GM23338 (cell line): ENCODE measurements around the gene KRT33B. TPM values are rescaled to one million over a fixed set of nuclear protein-coding genes. Genes with fewer than 3 reads are reported as not detected.
A peak's percentile ranks its signal among the peaks of the same experiment; 100 is the strongest.

Experiments used
- ATAC-seq: fragments of 200-7000 bp; cut with Tn5 transposase; 3 replicates; pipeline ENCODE4 v1.9.1; 2020
- DNase-seq: peaks from one replicate; pipeline ENCODE4 v3.0.0-alpha.2; 2015; ENCODE audit warnings: low spot score
- H2AFZ ChIP-seq: fragments of 200-600 bp; sonication (generic); 2 replicates; pipeline ENCODE4 v1.8.0; 2016; ENCODE audit warnings: antibody characterized with exemption, mild to moderate bottlenecking, moderate library complexity
- H3F3A ChIP-seq: fragments of 200-600 bp; sonication (generic); replicated peaks from 2 replicates; pipeline ENCODE4 v1.8.0; 2017; ENCODE audit warnings: antibody characterized with exemption, mixed run types, low read depth
- H3K27ac ChIP-seq: fragments of 200-600 bp; sonication (generic); 2 replicates; pipeline ENCODE4 v1.6.1; 2016; ENCODE audit warnings: low read depth
- H3K27me3 ChIP-seq: fragments of 200-600 bp; sonication (generic); 2 replicates; pipeline ENCODE4 v1.8.0; 2016; ENCODE audit warnings: mild to moderate bottlenecking, mixed run types, moderate library complexity; ENCODE audit not compliant: insufficient read depth
- H3K36me3 ChIP-seq: fragments of 200-600 bp; sonication (generic); 2 replicates; pipeline ENCODE4 v1.8.0; 2016; ENCODE audit warnings: mild to moderate bottlenecking; ENCODE audit not compliant: insufficient read depth
- H3K4me1 ChIP-seq: fragments of 200-600 bp; sonication (generic); 2 replicates; pipeline ENCODE4 v1.8.0; 2016; ENCODE audit warnings: mild to moderate bottlenecking, moderate library complexity; ENCODE audit not compliant: insufficient read depth
- H3K4me2 ChIP-seq: fragments of 200-600 bp; sonication (generic); 2 replicates; pipeline ENCODE4 v1.7.1; 2017; ENCODE audit warnings: mixed run types
- H3K4me3 ChIP-seq: fragments of 200-600 bp; sonication (generic); 2 replicates; pipeline ENCODE4 v1.6.1; 2016; ENCODE audit warnings: mixed run types
- H3K79me2 ChIP-seq: fragments of 200-600 bp; sonication (generic); replicated peaks from 2 replicates; pipeline ENCODE4 v1.8.0; 2017; ENCODE audit warnings: mild to moderate bottlenecking; ENCODE audit not compliant: insufficient read depth
- H3K9me2 ChIP-seq: fragments of 200-600 bp; sonication (generic); 2 replicates; pipeline ENCODE4 v1.8.0; 2017; ENCODE audit not compliant: insufficient read depth
- H4K20me1 ChIP-seq: fragments of 200-600 bp; sonication (generic); replicated peaks from 2 replicates; pipeline ENCODE4 v1.8.0; 2017; ENCODE audit warnings: mild to moderate bottlenecking; ENCODE audit not compliant: insufficient read depth
- H3K27ac Mint-ChIP-seq: 2 replicates; pipeline ENCODE4 v1.8.0; 2020; ENCODE audit warnings: inconsistent platforms, mild to moderate bottlenecking, moderate library complexity, mixed read lengths
- H3K27me3 Mint-ChIP-seq: 3 replicates; pipeline ENCODE4 v1.8.0; 2022; ENCODE audit warnings: low read depth, mild to moderate bottlenecking, moderate library complexity, mixed read lengths, inconsistent platforms; ENCODE audit not compliant: insufficient read depth, poor library complexity
- H3K36me3 Mint-ChIP-seq: 3 replicates; pipeline ENCODE4 v1.8.0; 2021; ENCODE audit warnings: low read depth, mild to moderate bottlenecking, inconsistent platforms, moderate library complexity, mixed read lengths
- H3K4me1 Mint-ChIP-seq: 3 replicates; pipeline ENCODE4 v1.8.0; 2020; ENCODE audit warnings: mild to moderate bottlenecking, inconsistent platforms, mixed read lengths
- H3K4me3 Mint-ChIP-seq: 3 replicates; pipeline ENCODE4 v1.8.0; 2021; ENCODE audit warnings: moderate library complexity, mild to moderate bottlenecking, inconsistent platforms, mixed read lengths
- H3K9me3 Mint-ChIP-seq: 3 replicates; pipeline ENCODE4 v1.8.0; 2020; ENCODE audit warnings: moderate library complexity, mild to moderate bottlenecking, inconsistent platforms, mixed read lengths
- CREB1 ChIP-seq: fragments of 250-450 bp; sonication (Bioruptor Pico); IDR thresholded peaks from 2 replicates; pipeline ENCODE4 v1.5.0; 2020; ENCODE audit warnings: low read depth, mild to moderate bottlenecking, moderate library complexity
- CTCF ChIP-seq, 2 experiments: fragments of 200-600 bp in 1 of 2; sonication (generic) in 1 of 2; conservative IDR thresholded peaks; 2 replicates each; pipeline versions ENCODE4 v1.5.1 to v1.6.1; 2016 to 2017; ENCODE audit warnings: antibody characterized with exemption in 2 of 2, low read depth in 2 of 2, mild to moderate bottlenecking in 2 of 2, moderate library complexity in 1 of 2
- EZH2 ChIP-seq: fragments of 200-600 bp; sonication (generic); IDR thresholded peaks from one replicate; pipeline ENCODE4 v1.8.0; 2017; ENCODE audit warnings: antibody characterized with exemption, mild to moderate bottlenecking, low read depth; ENCODE audit not compliant: unreplicated experiment
- EZH2phosphoT487 ChIP-seq: fragments of 200-600 bp; sonication (generic); IDR thresholded peaks from one replicate; pipeline ENCODE4 v1.8.1; 2018; ENCODE audit warnings: antibody characterized with exemption; ENCODE audit not compliant: unreplicated experiment
- JUNB ChIP-seq: IDR thresholded peaks from one replicate; pipeline ENCODE4 v1.6.1; 2016; ENCODE audit warnings: antibody characterized with exemption; ENCODE audit not compliant: unreplicated experiment
- NANOG ChIP-seq: IDR thresholded peaks from 2 replicates; pipeline ENCODE4 v1.6.1; 2016; ENCODE audit warnings: antibody characterized with exemption, borderline replicate concordance
- STAT1 ChIP-seq: IDR thresholded peaks from one replicate; pipeline ENCODE4 v1.6.1; 2016; ENCODE audit warnings: antibody characterized with exemption; ENCODE audit not compliant: unreplicated experiment
- ZNF114 ChIP-seq: fragments of 250-450 bp; sonication (Bioruptor Pico); IDR thresholded peaks from 2 replicates; pipeline ENCODE4 v1.5.0; 2020; ENCODE audit warnings: mild to moderate bottlenecking, moderate library complexity
- polyA plus RNA-seq: library from polyadenylated mRNA; unstranded; fragments of >200 nt; fragmentation: Nextera tagmentation; extraction: Ambion mirVana; gene quantifications from 2 replicates; pipeline ENCODE4 v1.2.1, GENCODE V29; 2016
- total RNA-seq: library from RNA; depleted of rRNA; stranded (reverse); fragments of >200 nt; shearing (Covaris generic); gene quantifications from 2 replicates; pipeline ENCODE4 v1.2.3, GENCODE V29; 2014
- TF ChIP-seq, protein P1 (sequence below): IDR thresholded peaks from 2 replicates; pipeline ENCODE4 v1.6.1; 2016; ENCODE audit warnings: antibody characterized with exemption
- TF ChIP-seq, protein P2 (sequence below): fragments of 250-450 bp; sonication (Bioruptor Pico); IDR thresholded peaks from 2 replicates; pipeline ENCODE4 v1.5.0; 2020; ENCODE audit warnings: mild to moderate bottlenecking, moderate library complexity

The KRT33B gene
- total and polyA plus RNA-seq, 2 experiments from 2014 or later, result not detected

DNA sequence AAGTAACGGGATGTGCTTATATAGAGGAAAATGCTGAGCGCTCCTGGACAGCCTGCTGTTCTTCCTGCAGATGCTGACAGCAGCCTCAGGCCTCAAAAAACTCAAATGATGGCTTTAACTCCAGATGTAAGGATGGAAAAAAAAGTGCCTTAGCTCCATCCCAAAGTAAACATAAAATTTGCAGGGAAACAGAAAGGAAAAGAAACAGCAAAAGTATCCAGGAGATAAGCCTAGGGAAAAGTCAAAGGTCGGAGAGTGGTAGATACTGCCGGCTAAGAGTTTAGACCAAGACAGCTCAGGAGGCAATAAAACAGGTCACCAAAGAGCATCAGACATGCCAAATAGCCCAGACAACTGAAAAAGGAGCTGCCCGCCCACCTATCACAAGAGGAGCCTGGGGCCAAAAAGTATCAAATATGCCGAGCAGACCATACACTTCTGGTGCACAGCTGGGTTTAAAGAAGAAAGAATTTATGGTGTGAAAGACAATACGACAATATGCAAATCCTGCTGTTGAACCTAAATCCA, 20.9 kb upstream of the KRT33B start:
- no peaks in the 10 kb centered on the region for H3K79me2 ChIP-seq
- H3K4me3 ChIP-seq, result no peak overlapping the region
- no peak overlapping the region for H3K4me3 Mint-ChIP-seq
- H3K27ac ChIP-seq, result no peak overlapping the region
- ATAC-seq (no peak), DNase-seq (no peak)
- no peaks in the 10 kb centered on the region for H3K27me3 Mint-ChIP-seq
- H3F3A ChIP-seq, result no peaks in the 10 kb centered on the region
- H3K9me2 ChIP-seq, result peaks cover 9% of the 10 kb centered on the region
- no peak overlapping the region for H2AFZ ChIP-seq
- no peaks in the 10 kb centered on the region for H3K4me1 ChIP-seq
- H3K4me1 Mint-ChIP-seq, result no peaks in the 10 kb centered on the region
- H4K20me1 ChIP-seq, result no peaks in the 10 kb centered on the region
- peaks cover 9% of the 10 kb centered on the region; the same call in 2 of the 3 replicates for H3K9me3 Mint-ChIP-seq
- TF ChIP-seq, protein P1, sequence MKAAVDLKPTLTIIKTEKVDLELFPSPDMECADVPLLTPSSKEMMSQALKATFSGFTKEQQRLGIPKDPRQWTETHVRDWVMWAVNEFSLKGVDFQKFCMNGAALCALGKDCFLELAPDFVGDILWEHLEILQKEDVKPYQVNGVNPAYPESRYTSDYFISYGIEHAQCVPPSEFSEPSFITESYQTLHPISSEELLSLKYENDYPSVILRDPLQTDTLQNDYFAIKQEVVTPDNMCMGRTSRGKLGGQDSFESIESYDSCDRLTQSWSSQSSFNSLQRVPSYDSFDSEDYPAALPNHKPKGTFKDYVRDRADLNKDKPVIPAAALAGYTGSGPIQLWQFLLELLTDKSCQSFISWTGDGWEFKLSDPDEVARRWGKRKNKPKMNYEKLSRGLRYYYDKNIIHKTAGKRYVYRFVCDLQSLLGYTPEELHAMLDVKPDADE, result no peak
- no peak for TF ChIP-seq ZNF114 (CRISPR knock-in tag)
- no peaks in the 10 kb centered on the region; the same call in 2 of the 3 replicates for H3K36me3 Mint-ChIP-seq
- H3K4me2 ChIP-seq, result no peak overlapping the region
- no peak overlapping the region for H3K27ac Mint-ChIP-seq
- no peaks in the 10 kb centered on the region for H3K27me3 ChIP-seq
- no peaks in the 10 kb centered on the region for H3K36me3 ChIP-seq

DNA sequence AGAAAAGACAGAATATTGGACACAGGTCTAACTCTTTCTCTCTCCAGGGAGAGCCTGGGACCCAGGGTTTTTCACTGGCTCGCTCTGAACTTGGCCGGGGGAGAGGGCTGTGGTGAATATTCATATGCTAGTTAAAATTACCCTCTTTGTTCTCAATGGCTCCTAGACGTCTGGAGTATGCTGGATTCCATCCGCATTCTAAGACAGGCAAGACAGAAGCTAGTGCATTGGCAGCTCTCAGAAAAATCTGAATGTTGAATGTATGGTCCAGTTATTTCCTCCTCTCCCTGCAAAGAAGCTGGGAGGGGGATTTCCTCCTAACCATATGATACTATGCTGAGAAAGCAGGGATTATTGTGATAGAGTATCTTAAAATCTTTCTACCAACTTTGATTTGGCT, 18.1 kb upstream of the KRT33B start:
- no peaks in the 10 kb centered on the region for H3K79me2 ChIP-seq
- H3K27ac ChIP-seq, result no peak overlapping the region
- Mint-ChIP-seq H3K36me3 (no peaks in the 10 kb centered on the region; the same call in 2 of the 3 replicates), H3K4me1 (no peaks in the 10 kb centered on the region), H3K27ac (no peak overlapping the region), H3K4me3 (no peak overlapping the region), H3K27me3 (peaks cover 2% of the 10 kb centered on the region), H3K9me3 (peaks cover 9% of the 10 kb centered on the region; the same call in 2 of the 3 replicates)
- H3K27me3 ChIP-seq, result no peaks in the 10 kb centered on the region
- H3K36me3 ChIP-seq, result no peaks in the 10 kb centered on the region
- H3K4me3 ChIP-seq, result no peak overlapping the region
- no peak for ATAC-seq
- H3K4me1 ChIP-seq, result no peaks in the 10 kb centered on the region
- H2AFZ ChIP-seq, result peak overlapping the region; percentile 6; the same call in 1 of the 2 replicates
- no peak for DNase-seq
- H3K9me2 ChIP-seq, result peaks cover 9% of the 10 kb centered on the region
- no peaks in the 10 kb centered on the region for H3F3A ChIP-seq
- H3K4me2 ChIP-seq, result no peak overlapping the region
- no peaks in the 10 kb centered on the region for H4K20me1 ChIP-seq
- no peak for TF ChIP-seq ZNF114 (CRISPR knock-in tag)
- TF ChIP-seq, protein P1, result no peak
- TF ChIP-seq, protein P2, sequence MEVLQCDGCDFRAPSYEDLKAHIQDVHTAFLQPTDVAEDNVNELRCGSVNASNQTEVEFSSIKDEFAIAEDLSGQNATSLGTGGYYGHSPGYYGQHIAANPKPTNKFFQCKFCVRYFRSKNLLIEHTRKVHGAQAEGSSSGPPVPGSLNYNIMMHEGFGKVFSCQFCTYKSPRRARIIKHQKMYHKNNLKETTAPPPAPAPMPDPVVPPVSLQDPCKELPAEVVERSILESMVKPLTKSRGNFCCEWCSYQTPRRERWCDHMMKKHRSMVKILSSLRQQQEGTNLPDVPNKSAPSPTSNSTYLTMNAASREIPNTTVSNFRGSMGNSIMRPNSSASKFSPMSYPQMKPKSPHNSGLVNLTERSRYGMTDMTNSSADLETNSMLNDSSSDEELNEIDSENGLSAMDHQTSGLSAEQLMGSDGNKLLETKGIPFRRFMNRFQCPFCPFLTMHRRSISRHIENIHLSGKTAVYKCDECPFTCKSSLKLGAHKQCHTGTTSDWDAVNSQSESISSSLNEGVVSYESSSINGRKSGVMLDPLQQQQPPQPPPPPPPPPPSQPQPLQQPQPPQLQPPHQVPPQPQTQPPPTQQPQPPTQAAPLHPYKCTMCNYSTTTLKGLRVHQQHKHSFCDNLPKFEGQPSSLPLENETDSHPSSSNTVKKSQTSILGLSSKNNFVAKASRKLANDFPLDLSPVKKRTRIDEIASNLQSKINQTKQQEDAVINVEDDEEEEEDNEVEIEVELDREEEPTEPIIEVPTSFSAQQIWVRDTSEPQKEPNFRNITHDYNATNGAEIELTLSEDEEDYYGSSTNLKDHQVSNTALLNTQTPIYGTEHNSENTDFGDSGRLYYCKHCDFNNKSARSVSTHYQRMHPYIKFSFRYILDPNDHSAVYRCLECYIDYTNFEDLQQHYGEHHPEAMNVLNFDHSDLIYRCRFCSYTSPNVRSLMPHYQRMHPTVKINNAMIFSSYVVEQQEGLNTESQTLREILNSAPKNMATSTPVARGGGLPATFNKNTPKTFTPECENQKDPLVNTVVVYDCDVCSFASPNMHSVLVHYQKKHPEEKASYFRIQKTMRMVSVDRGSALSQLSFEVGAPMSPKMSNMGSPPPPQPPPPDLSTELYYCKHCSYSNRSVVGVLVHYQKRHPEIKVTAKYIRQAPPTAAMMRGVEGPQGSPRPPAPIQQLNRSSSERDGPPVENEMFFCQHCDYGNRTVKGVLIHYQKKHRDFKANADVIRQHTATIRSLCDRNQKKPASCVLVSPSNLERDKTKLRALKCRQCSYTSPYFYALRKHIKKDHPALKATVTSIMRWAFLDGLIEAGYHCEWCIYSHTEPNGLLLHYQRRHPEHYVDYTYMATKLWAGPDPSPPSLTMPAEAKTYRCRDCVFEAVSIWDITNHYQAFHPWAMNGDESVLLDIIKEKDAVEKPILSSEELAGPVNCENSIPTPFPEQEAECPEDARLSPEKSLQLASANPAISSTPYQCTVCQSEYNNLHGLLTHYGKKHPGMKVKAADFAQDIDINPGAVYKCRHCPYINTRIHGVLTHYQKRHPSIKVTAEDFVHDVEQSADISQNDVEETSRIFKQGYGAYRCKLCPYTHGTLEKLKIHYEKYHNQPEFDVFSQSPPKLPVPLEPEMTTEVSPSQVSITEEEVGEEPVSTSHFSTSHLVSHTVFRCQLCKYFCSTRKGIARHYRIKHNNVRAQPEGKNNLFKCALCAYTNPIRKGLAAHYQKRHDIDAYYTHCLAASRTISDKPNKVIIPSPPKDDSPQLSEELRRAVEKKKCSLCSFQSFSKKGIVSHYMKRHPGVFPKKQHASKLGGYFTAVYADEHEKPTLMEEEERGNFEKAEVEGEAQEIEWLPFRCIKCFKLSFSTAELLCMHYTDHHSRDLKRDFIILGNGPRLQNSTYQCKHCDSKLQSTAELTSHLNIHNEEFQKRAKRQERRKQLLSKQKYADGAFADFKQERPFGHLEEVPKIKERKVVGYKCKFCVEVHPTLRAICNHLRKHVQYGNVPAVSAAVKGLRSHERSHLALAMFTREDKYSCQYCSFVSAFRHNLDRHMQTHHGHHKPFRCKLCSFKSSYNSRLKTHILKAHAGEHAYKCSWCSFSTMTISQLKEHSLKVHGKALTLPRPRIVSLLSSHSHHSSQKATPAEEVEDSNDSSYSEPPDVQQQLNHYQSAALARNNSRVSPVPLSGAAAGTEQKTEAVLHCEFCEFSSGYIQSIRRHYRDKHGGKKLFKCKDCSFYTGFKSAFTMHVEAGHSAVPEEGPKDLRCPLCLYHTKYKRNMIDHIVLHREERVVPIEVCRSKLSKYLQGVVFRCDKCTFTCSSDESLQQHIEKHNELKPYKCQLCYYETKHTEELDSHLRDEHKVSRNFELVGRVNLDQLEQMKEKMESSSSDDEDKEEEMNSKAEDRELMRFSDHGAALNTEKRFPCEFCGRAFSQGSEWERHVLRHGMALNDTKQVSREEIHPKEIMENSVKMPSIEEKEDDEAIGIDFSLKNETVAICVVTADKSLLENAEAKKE (CRISPR knock-in tag), result no peak
- no peak for TF ChIP-seq NANOG
- TF ChIP-seq EZH2, result no peak
- no peak for TF ChIP-seq STAT1
- no peak for TF ChIP-seq JUNB
- no peak for TF ChIP-seq CREB1 (CRISPR knock-in tag)
- TF ChIP-seq EZH2phosphoT487, result no peak
- TF ChIP-seq CTCF (conservative IDR thresholded peaks at IDR 0.05; ENCODE audit: low read depth in 2 of 2), result no peak
